Measurements from ENCODE around the gene LCN2.

The LCN2 gene

DNA sequence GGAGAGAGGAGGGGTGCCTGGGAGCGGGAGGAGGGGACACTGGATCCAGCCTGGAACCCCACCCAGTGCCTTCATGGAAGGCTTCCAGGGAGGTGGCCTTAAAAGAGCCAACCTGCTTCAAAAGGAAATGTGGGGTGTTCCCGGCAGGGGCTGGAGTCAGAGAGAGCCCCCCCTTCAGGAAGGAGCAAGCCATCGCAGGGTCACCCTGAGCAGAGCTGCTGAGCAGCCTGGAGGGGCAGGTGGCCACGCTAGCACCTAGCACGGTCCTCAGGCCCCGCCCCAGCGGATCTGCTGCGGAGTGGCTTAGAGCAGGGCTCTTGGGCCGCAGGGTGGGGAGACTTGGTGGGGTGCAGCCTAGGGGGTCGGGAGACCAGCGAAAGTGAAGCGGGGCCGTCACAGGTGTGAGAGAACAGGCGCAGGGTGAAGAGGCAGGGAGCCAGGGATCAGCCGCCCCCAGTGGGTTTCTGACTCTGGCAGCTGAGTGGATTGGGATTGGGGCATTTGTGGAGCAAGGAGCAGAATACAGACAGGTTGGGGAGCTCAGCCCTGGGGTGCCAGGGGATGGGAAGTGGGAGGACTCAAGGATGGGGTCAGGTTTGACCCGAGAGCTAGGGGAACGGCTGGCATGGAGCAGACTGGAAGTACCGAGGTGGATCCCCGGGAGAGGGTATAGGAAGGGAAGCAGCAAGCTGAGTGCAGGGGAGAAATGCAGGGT is 1.5 kb downstream of the LCN2 start:
- DNase-seq (ENCODE audit: low read depth), result no peak

DNA sequence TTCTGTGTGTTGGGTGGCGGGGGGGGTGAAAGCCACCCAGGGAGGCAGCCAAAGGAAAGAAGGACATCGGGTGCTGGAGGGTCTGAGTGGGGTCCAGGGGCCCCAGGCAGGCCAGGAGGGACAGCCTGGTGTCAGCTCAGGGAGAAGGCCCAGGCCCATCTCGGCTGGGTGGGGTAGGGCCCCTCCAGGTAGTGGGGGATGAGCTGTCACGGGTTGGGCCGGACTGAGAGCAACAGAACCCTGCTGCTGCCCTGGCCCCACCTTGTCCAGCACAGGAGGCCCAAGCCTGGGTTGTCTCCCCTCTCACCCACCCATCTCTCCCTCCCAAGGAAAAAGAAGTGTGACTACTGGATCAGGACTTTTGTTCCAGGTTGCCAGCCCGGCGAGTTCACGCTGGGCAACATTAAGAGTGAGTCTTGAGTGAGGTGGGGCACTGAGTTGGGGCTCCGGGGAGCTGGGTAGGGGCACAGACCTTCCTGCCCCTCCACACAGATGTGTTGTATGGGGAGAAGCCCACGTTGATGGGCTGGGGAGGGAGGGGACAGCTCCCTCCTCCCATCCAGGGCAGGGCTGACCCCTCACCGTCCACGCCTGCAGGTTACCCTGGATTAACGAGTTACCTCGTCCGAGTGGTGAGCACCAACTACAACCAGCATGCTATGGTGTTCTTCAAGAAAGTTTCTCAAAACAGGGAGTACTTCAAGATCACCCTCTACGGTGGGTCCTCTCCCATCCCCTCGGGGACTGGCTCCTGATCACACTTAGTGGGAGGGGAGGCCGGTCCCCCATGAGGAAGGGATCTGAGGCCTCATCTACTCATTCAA is 2.3 kb downstream of the LCN2 start:
- no peak for DNase-seq (ENCODE audit: low read depth)

DNA sequence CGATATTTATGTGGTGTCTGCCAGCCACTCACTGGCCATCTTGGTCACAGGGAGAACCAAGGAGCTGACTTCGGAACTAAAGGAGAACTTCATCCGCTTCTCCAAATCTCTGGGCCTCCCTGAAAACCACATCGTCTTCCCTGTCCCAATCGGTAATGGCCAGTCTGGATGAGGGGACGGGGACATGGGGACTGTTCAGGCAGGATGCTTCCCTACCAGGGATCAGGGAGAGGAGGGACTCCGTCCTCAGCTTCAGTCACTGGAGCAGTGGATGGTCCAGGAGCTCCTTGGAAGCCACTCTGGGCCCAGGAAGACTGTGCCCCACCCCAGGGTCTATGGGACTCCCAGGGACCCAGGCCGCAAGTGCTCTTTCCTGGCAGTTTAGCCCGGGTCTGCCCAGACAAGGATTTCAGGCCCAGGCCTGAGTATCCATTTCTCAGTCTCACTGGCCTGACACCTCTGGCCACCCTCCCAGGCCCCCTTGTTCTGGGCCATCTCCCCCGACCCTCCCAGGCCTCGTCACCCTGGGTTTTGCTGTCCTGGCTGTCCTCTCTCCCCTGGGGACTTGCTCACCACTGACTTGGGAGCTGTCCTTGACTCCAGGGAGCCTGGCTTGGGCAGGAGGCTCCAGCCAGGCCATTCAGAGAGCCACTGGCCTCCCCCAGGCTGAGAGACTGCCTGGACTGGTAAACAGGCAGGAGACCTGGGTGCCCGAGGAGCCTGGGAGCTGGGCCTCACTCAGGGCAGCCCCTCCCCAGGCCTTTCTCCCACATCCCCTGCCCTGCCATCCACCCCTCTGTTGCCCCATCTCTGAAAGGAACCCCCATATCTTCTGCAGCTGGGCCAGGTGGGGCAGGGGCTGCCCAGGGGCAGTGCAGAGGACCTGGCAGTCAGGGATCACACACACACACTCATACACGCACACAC is 3.1 kb downstream of the LCN2 start:
- DNase-seq (ENCODE audit: low read depth), result no peak

DNA sequence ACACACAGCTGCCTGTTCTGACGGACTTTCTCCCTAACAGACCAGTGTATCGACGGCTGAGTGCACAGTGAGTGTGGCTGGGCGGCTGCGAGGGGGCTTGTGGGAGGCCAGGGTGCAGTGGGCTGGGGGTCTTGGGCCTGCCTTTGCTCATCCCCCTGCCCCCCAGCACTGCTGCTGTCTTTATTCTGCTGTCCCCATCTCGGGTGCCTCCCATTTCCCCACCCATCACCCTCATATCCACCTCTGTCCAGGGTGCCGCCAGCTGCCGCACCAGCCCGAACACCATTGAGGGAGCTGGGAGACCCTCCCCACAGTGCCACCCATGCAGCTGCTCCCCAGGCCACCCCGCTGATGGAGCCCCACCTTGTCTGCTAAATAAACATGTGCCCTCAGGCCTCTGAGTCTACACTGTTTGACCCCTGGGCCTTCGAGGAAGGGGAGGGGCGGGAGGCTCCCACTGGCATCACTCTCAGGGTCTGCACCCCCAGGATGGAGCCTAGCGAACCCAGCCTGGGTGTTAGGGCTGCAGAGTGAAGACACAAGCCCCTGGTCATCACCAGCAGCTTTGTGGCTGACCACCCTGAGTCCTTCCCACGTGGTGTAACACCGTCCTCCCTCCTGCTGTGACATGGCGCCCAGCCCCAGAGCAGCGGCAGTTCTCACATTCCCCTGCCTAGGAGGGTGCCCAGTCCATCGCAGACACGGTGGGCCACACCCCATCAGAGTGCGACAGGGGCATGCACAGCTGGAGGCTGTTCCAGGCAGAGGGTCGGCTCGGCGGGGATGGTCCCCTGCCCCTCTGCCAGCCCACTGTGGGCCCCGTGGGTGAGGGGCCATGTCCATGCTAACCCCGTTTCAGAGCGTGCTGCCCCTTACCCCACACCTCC is 4.0 kb downstream of the LCN2 start:
- no peak for DNase-seq (ENCODE audit: low read depth)

DNA sequence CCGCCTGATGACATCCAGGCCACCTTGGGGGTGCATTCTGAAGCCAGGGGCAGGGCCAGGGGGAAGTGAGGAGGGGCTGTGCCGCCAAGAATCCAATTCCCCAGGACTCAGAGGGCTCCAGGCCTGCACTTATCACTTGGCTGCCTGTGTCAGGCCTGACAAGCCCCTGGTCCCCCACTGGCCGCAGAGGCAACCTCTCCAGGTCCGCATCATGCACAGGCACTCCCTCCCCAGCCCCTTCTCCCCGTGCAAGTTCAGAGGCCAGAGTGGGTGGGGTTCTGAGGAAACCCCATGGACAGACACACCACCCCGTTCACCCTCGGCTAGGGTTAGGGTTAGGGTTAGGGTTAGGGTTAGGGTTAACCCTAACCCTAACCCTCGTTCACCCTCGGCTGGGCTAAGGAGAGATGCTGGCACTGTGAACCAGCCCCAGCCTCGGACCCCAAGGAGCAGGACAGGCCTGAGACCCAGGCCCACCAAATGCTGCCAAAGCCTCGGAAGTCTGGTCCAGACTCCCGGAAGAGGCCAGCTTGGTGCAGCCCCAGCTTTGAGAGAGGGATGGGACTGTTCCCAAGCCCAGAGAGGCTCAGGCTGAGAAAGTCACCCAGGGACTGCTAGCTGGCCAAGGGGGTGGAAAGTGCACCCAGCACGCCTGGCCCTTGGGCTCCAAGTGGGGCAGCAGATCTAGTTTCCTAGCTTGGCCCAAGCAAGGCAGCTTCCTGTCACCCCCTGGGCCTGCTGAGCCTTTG is 4.9 kb downstream of the LCN2 start:
- DNase-seq (ENCODE audit: low read depth), result no peak

DNA sequence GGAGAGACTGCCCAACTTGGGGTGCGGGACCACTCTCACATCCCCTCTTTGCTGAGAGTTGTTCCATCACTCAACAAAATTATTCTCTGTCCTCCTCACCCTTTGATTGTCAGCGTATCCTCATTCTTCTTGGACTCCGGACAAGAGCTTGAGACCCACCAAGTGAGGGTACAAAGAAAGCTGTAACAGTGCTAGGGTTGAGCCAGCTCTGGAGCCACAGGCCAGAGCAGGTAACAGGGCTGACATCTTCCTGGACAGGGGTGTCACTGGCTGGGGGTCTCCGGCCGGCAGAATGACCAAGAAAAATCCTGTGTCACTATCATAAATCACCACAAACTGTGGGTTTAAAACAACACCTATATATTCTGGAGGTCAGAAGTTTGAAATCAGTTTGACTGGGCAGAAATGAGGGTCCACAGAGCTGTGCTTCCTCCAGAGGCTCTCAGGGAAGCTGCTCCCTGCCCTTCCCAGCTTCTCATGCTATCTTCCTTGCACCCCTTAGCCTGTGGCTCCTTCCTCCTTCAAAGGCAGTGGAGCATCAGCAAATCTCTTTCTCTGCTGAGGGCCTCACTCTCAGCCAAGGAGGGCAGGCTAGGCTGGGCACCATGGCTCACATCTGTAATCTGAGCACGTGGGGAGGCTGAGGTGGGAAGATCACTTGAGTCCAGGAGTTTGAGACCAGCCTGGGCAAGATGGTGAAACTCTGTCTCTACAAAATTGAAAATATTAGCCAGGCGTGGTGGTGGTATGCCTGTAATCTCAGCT is 6.7 kb downstream of the LCN2 start:
- DNase-seq (ENCODE audit: low read depth), result no peak

DNA sequence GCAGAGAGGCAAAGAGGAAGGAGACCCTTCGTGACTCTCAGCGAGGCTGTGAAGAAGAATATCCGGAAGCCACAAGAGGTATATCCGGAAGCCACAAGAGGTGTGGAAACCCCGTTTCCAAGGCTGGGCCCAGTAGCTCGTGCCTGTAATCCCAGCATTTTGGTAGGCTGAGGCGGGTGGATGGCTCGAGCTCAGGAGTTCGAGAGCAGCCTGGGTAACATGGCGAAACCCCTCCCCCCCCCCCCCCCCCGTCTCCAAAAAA is 10.2 kb downstream of the LCN2 start:
- no peak for DNase-seq (ENCODE audit: low read depth)

DNA sequence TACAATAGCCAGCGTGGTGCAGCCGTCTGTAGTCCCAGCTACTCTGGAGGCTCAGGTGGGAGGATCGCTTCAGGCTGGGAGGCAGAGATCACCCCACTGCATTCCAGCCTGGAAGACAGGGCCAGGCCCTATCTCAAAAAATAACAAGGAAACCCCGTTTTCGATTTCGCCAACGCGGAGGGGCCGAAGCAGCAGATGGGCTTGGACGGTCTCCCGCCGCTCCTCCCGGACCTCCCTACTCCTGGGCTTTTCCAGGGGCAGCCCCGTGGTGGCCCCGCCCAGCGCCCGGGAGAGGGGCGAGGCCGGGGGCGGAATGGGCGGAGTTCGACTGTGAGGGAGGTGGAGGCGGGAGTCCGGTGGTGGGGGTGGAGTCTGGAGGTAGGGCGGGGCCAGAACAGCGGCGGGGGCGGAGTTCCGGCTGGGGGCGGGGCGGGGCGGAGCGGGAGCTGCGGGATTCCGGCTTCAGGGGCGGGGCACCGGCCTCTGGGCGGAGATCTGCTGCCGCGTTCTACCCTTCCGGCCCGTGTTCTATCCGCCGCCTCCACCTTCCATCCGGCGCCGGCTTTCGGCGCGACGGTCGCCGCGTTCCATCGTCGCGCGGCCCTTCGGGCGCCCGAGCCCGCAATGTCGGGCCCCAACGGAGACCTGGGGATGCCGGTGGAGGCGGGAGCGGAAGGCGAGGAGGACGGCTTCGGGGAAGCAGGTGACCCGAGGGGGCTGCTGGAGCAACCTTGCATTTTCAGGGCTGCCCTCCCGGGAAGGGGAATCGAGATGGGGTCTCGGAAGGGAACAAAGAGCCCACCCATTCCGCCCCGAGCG is 10.7 kb downstream of the LCN2 start, which contains the start of gene BBLN:
Gene BBLN, plus strand, starts transcription at position 482 of the 819 bp plus-strand sequence. Its CDS starts 143 bp downstream, at position 625.
- DNase-seq (ENCODE audit: low read depth), result peak; percentile 81

DNA sequence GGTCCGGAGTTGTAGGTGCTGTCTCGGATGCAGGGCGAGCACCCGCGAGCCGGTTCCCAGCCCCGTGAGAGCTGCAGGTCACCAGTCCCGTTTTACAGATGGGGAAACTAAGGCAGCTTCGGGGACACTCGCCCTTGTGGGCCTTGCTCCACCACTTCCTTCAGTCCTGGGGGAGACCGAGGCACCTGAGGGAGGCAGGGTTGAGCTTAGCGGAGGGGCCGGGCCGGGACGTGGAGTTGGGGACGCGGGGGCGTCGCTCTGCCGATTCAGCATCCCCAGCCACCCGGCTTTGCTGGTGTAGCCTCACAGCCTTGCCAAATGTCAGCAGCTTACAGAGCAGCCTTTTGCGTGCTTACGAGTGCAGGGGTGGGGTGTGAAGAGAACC is 11.3 kb downstream of the LCN2 start:
- no peak for DNase-seq (ENCODE audit: low read depth)

DNA sequence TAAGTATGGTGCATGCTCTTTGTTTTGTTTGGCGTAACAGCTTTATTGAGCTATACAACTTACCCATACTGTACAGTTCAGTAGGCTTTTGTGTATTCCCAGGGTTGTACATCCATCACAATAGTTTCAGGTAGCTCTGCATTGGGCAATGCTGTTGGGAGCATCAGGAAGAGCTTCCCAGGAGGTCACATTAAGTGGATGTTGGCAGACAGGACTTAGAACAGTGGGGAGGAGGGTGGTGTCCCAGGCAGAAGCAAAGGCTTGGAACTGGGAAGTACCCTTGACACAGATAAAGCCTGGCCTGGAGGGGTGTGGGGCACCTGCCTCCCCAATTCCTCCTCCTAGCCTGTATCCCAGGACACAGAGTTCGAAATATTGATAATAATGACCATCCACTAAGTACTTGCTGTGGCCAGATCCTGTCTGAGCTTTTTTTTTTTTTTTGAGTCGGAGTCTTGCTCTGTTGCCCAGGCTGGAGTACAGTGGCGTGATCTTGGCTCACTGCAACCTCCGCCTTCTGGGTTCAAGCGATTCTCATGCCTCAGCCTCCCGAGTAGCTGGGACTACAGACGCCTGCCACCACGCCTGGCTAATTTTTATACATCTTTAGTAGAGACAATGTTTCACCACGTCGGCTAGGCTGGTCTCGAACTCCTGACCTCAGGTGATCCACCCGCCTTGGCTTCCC is 12.1 kb downstream of the LCN2 start:
- no peak for DNase-seq (ENCODE audit: low read depth)

DNA sequence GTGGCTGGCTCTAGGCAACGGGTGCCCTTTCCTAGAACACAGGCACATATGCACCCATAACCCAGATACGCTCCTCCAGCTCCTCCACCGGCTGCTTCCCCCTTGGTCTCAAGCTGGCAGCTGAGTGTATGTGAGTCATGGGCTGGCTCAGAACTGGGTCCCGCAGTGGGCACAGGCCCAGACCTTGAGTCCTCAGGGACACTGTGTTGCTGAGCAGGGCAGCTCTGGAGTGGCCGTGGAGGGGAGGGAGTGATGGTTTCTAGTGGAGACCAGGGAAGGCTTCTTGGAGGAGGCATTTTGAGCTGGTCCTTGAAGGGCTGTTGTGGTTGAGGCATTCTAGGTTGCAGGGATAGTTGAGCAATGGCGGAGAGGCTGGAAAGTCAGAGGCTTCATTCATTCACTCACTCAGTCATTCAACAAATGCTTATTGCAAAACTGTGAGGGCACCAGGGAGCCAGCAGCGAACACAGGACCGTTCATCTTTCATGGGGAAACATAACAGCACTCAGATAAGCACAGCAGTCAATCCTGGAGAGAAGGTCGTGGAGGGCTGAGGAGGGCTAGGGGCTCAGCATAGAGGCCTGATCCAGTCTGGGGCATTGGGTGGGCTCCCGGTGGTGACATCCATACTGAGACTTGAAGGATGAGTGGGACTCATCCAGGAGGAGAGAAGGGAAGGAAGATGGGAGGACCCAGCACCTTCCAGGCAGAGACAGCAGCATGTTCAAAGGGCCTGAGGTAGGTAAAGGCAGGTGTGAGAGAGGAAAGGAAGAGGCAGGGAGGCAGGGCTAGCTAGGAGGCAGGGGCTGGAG is 13.2 kb downstream of the LCN2 start:
- no peak for DNase-seq (ENCODE audit: low read depth)

DNA sequence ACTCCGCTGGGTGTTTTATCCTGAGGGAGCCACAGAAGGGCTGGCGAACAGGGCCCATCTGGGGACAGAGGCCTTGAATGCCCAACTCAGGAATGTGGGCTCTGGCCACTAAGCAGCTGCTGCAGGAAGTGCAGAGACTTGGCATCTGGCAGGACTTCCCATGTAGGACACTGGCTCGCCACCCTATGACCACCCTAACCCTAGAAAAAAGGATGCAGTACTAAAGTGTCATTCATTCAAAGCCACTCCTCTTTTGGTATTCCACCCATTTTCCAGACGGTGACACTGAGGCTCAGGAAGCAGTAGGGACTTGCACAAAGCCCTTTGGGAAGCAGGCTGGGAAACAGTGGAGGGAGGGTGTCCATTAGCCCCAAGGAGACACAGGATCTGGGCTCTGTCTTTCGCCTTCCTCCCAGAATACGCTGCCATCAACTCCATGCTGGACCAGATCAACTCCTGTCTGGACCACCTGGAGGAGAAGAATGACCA is 13.8 kb downstream of the LCN2 start:
- no peak for DNase-seq (ENCODE audit: low read depth)

DNA sequence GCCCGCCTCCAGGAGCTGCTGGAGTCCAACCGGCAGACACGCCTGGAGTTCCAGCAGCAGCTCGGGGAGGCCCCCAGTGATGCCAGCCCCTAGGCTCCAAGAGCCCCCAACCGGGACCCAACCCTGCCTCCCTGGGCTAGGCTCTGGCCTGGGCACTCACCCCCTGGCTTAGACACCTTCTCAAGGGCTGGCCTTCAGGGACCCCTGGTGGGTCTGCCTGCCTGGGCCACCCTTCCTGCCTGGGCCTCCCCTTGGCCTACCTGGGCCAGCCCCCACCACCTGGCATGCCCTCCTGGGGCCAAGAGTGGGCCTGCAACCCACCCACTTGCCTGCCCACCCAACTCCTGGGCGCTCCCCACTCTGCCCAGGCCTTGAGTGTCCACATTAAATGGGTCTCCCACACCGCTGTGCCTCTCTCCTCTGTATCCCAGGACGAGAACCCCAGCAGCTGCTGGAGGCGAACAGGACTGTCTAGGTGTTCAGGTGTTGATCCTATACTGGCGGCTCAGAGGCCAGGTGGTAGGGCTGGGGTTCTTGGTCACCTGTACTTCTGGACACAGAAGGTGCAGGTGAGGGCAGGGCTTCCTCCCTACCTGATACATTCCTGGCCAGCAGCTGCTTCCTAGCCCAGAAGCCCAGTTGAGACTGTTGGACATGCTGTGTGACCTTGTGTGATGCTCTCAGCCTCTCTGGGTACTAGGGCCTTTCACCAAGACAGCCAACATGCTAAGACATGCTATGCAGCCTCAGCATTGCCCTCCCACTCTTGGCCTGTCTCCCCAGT is 14.5 kb downstream of the LCN2 start:
- no peak for DNase-seq (ENCODE audit: low read depth)

DNA sequence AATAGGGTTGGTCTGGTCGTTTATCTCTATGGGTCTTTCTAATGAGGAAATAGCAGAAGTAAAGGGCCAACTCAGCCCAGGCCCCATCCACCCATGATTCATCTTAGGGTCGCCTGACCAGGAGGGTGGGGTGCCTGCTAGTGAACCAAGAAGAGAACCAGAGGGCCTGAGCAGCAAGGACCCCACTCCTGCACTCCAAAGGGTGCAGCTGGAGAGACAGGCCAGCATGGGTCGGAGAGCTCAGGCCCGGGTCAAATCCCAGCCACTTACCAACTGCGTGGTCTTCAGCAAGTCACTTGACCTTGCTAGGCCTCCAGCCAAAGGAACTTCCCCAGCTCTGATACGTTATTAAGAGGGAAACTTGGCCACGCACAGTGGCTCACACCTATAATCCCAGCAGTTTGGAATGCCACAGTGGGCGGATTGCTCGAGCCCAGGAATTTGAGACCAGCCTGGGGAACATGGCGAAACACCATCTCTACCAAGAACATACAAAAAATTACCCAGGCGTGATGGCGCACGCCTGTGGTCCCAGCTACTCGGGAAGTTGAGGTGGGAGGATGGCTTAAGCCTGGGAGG is 15.1 kb downstream of the LCN2 start:
- peak; percentile 43 for DNase-seq (ENCODE audit: low read depth)

DNA sequence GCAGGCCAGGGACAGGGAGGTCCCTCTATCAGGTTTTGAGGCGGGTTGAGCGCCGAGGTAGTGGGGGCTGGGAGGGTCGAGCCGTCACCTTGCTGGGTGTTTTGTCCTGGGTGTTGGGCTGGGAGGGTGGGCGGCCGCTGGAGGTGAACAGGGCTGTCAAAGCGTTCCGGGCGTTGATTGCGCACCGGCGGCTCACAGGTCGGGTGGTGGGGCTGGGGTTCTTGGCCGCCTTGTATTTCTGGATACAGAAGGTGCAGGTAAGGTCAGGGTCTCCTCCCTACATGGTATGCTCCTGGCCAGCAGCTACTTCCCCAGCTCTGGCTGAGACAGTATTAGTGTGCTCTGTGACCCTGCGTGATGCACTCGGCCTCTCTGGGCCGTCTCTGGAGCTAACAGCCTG is 16.9 kb downstream of the LCN2 start:
- DNase-seq (ENCODE audit: low read depth), result no peak

DNA sequence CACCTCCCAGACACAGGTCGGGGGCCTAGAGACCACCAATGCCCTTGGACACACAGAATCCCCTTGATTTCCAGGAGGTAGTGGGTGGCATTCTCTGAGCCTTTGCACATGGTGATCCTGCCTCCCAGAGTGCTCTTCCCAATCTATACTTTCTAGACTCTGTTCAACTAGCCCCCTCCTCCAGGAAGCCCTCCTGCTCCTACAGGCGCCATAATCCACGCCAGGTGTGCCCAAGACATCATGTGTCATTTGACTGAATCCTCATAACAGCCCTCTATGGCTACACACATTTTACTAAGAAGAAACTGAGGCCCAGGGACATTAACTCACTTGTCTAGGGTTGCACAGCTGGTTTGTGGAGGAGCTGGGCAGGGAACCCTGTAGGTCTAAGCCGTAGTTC is 18.0 kb downstream of the LCN2 start:
- DNase-seq (ENCODE audit: low read depth), result no peak

Measured in amniotic epithelial cell (primary cell).